ENCODE data around the gene LIN9.
"Not testable (repeated sequence)": the region's sequence is repeated elsewhere in the genome, so short reads cannot be mapped to it uniquely, and the experiment has no call there.

LIN9 gene

GRCh38 chr1:226314055-226314454 lies 5.1 kb upstream of the LIN9 start:
- DNase-seq, result no peak

GRCh38 chr1:226312065-226312464 lies 3.1 kb upstream of the LIN9 start:
- no peak for DNase-seq

GRCh38 chr1:226311376-226311775 lies 2.4 kb upstream of the LIN9 start:
- DNase-seq, result no peak

GRCh38 chr1:226310637-226311195 lies 1.8 kb upstream of the LIN9 start:
- DNase-seq, result no peak

GRCh38 chr1:226310245-226310540 lies 1.2 kb upstream of the LIN9 start:
- no peak for DNase-seq

GRCh38 chr1:226309398-226310244 lies 657 bp upstream of the LIN9 start:
- DNase-seq, result no peak

- no peak for DNase-seq
These were observed 720 bp downstream of the LIN9 start for GRCh38 chr1:226308166-226308722.

- DNase-seq, result no peak
These were observed 2.5 kb downstream of the LIN9 start for GRCh38 chr1:226306425-226306824.

- no peak for DNase-seq
These were observed 3.8 kb downstream of the LIN9 start for GRCh38 chr1:226305184-226305583.

GRCh38 chr1:226304291-226304955 lies 4.5 kb downstream of the LIN9 start:
- DNase-seq, result no peak

- no peak for DNase-seq
These were observed 6.2 kb downstream of the LIN9 start for GRCh38 chr1:226302731-226303130.

- DNase-seq, result no peak
These were observed 12.1 kb downstream of the LIN9 start for GRCh38 chr1:226296911-226297310.

GRCh38 chr1:226293553-226293920 lies 15.4 kb downstream of the LIN9 start:
- DNase-seq, result no peak

- DNase-seq, result no peak
These were observed 16.0 kb downstream of the LIN9 start for GRCh38 chr1:226292874-226293552.

- no peak for DNase-seq
These were observed 21.4 kb downstream of the LIN9 start for GRCh38 chr1:226287587-226287986.

- no peak for DNase-seq
These were observed 27.9 kb downstream of the LIN9 start for GRCh38 chr1:226281058-226281457.

- DNase-seq, result no peak
These were observed 29.5 kb downstream of the LIN9 start for GRCh38 chr1:226279498-226279897.

- DNase-seq, result no peak
These were observed 31.1 kb downstream of the LIN9 start for GRCh38 chr1:226277897-226278296.

- DNase-seq, result no peak
These were observed 32.0 kb downstream of the LIN9 start for GRCh38 chr1:226276987-226277386.

- DNase-seq, result no peak
These were observed 32.8 kb downstream of the LIN9 start for GRCh38 chr1:226276077-226276682.

GRCh38 chr1:226274138-226274537 lies 34.8 kb downstream of the LIN9 start:
- DNase-seq, result no peak

GRCh38 chr1:226272233-226272902 lies 36.6 kb downstream of the LIN9 start:
- DNase-seq, result not testable (repeated sequence)

Data from SIG-M5 (cell line).